GM19351 (cell line): ENCODE data around the gene ZNF521.

Experiments
- ATAC-seq: cut with Tn5 transposase; IDR thresholded peaks from one replicate; pipeline ENCODE4 v1.9.1; 2021; ENCODE audit warnings: mild to moderate bottlenecking, moderate library complexity; ENCODE audit not compliant: unreplicated experiment

ZNF521 gene

GRCh38 chr18:25340762-25341161, 11.2 kb downstream of the ZNF521 start:
- no peak for ATAC-seq

- no peak for ATAC-seq
Measured at GRCh38 chr18:25335676-25336075, 16.3 kb downstream of the ZNF521 start.

- no peak for ATAC-seq
Measured at GRCh38 chr18:25335062-25335461, 16.9 kb downstream of the ZNF521 start.

GRCh38 chr18:25334588-25334987, 17.4 kb downstream of the ZNF521 start:
- no peak for ATAC-seq

GRCh38 chr18:25332002-25332401, 20.0 kb downstream of the ZNF521 start:
- ATAC-seq = no peak

GRCh38 chr18:25329783-25330182, 22.2 kb downstream of the ZNF521 start:
- ATAC-seq = no peak

GRCh38 chr18:25327584-25327983, 24.4 kb downstream of the ZNF521 start:
- no peak for ATAC-seq

GRCh38 chr18:25326361-25326952, 25.5 kb downstream of the ZNF521 start:
- ATAC-seq = no peak

GRCh38 chr18:25322806-25323205, 29.2 kb downstream of the ZNF521 start:
- no peak for ATAC-seq

GRCh38 chr18:25316381-25317018, 35.5 kb downstream of the ZNF521 start:
- no peak for ATAC-seq

- no peak for ATAC-seq
Measured at GRCh38 chr18:25314838-25315190, 37.2 kb downstream of the ZNF521 start.

- no peak for ATAC-seq
Measured at GRCh38 chr18:25314151-25314837, 37.7 kb downstream of the ZNF521 start.

GRCh38 chr18:25313268-25313667, 38.7 kb downstream of the ZNF521 start:
- ATAC-seq = no peak

- ATAC-seq = no peak
Measured at GRCh38 chr18:25310045-25310444, 41.9 kb downstream of the ZNF521 start.

- no peak for ATAC-seq
Measured at GRCh38 chr18:25308381-25308780, 43.6 kb downstream of the ZNF521 start.

GRCh38 chr18:25307192-25307591, 44.8 kb downstream of the ZNF521 start:
- no peak for ATAC-seq

- ATAC-seq = no peak
Measured at GRCh38 chr18:25306671-25307070, 45.3 kb downstream of the ZNF521 start.

- no peak for ATAC-seq
Measured at GRCh38 chr18:25305584-25305983, 46.4 kb downstream of the ZNF521 start.

- no peak for ATAC-seq
Measured at GRCh38 chr18:25300492-25300891, 51.5 kb downstream of the ZNF521 start.

GRCh38 chr18:25299426-25300300, 52.3 kb downstream of the ZNF521 start:
- no peak for ATAC-seq

- ATAC-seq = no peak
Measured at GRCh38 chr18:25298853-25299274, 53.1 kb downstream of the ZNF521 start.
